Umbilical cord (tissue), 2 donors: ENCODE results near the gene OR52A1. TPM values are rescaled to one million over a fixed set of nuclear protein-coding genes. Genes with fewer than 3 reads are reported as not detected.
"Not testable (repeated sequence)": the region's sequence is repeated elsewhere in the genome, so short reads cannot be mapped to it uniquely, and the experiment has no call there.

ENCODE experiments used
- DNase-seq: peaks from one replicate; pipeline ENCODE4 v3.0.0-alpha.2; 2015; ENCODE audit warnings: low spot score
- total RNA-seq: library from RNA; depleted of rRNA; stranded (reverse); fragments of >200 nt; gene quantifications from one replicate; pipeline ENCODE4 v1.2.3, GENCODE V29; 2014; ENCODE audit warnings: low replicate concordance; ENCODE audit not compliant: insufficient read depth

The OR52A1 gene
- 2.6 TPM for total RNA-seq

GRCh38 chr11:5154657-5155056 is at the start of gene OR52A1:
Gene OR52A1, minus strand, starts transcription at chr11:5154757. Its CDS starts 2,388 bp downstream, at chr11:5152369.
- no peak for DNase-seq

- DNase-seq = no peak
Measured at GRCh38 chr11:5203366-5203765, 48.8 kb upstream of the OR52A1 start.

GRCh38 chr11:5200582-5200981 is 46.0 kb upstream of the OR52A1 start, which contains the start of gene OR51V1:
Gene OR51V1, minus strand, starts transcription at chr11:5200682. Its CDS starts 0 bp downstream, at chr11:5200682.
- DNase-seq = no peak

- peak; percentile 17 for DNase-seq
Measured at GRCh38 chr11:5198285-5198684, 43.7 kb upstream of the OR52A1 start.

- peak; percentile 53 for DNase-seq
Measured at GRCh38 chr11:5197536-5197935, 43.0 kb upstream of the OR52A1 start.

- DNase-seq = no peak
Measured at GRCh38 chr11:5196731-5197130, 42.2 kb upstream of the OR52A1 start.

- no peak for DNase-seq
Measured at GRCh38 chr11:5196067-5196466, 41.5 kb upstream of the OR52A1 start.

GRCh38 chr11:5192738-5193137 is 38.2 kb upstream of the OR52A1 start:
- no peak for DNase-seq

- DNase-seq = no peak
Measured at GRCh38 chr11:5188201-5188600, 33.6 kb upstream of the OR52A1 start.

- DNase-seq = peak; percentile 66
Measured at GRCh38 chr11:5178046-5178837, 23.7 kb upstream of the OR52A1 start.

- no peak for DNase-seq
Measured at GRCh38 chr11:5174934-5175333, 20.4 kb upstream of the OR52A1 start.

GRCh38 chr11:5171856-5172255 is 17.3 kb upstream of the OR52A1 start:
- DNase-seq = no peak

GRCh38 chr11:5165898-5166297 is 11.3 kb upstream of the OR52A1 start:
- not testable (repeated sequence) for DNase-seq

GRCh38 chr11:5164807-5165206 is 10.2 kb upstream of the OR52A1 start:
- not testable (repeated sequence) for DNase-seq

GRCh38 chr11:5161045-5161444 is 6.5 kb upstream of the OR52A1 start:
- DNase-seq = not testable (repeated sequence)

GRCh38 chr11:5160217-5160616 is 5.7 kb upstream of the OR52A1 start:
- not testable (repeated sequence) for DNase-seq

GRCh38 chr11:5159806-5160205 is 5.2 kb upstream of the OR52A1 start:
- no peak for DNase-seq

- peak; percentile 37 for DNase-seq
Measured at GRCh38 chr11:5153574-5154431, 754 bp downstream of the OR52A1 start.

- no peak for DNase-seq
Measured at GRCh38 chr11:5151713-5152153, 2.8 kb downstream of the OR52A1 start.

GRCh38 chr11:5144206-5144605 is 10.4 kb downstream of the OR52A1 start:
- not testable (repeated sequence) for DNase-seq

- peak; percentile 88 for DNase-seq
Measured at GRCh38 chr11:5137996-5138395, 16.6 kb downstream of the OR52A1 start, which contains the start of gene OR52A5. Gene OR52A5, minus strand, starts transcription at chr11:5138356. Its CDS starts 5,714 bp downstream, at chr11:5132642.

GRCh38 chr11:5137014-5137413 is 17.5 kb downstream of the OR52A1 start:
- peak; percentile 96 for DNase-seq
